ENCODE measurements around the gene GMIP.

DNA sequence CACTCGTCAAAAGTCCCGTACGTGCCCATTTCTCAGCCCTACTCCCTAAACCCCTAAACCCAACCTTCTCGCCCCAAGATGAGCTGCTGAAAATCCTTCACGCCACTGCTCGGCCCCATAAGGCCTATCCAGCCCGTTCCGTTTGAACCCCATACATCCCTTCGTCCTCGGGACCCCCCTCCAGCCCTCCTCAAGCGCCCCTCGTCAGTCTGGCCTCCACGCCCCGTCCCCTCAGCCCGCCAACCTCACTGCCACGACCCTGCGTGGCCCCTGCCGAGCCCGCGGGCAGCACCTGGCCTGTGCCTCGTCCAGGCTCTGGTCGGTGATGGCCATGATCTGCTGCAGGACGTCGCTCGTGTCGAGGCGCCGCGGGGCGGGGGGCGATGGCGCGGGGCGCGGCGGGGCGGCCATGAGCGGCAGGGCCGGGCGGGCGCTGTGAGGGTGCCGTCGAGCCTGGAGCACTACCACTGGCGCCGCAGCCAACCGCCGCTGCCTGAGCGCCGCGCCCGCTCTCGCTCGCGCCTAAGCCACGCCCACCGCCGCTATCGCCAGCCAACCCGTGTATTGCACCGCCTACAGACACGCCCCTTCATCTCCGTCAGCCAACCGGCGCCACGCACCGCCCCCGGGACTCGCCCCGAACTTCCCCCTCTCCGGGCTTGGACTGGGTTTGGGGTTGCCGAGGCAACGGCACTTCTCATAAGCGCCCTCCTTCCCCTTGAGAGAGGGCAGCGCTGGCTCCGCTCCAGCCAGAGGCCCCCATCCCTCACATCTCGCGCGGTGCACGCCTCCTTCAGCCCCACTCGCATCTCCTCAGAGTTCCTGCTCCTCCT lies 25.0 kb downstream of the GMIP start, which contains the start of gene PBX4:
- TF ChIP-seq, protein P1, sequence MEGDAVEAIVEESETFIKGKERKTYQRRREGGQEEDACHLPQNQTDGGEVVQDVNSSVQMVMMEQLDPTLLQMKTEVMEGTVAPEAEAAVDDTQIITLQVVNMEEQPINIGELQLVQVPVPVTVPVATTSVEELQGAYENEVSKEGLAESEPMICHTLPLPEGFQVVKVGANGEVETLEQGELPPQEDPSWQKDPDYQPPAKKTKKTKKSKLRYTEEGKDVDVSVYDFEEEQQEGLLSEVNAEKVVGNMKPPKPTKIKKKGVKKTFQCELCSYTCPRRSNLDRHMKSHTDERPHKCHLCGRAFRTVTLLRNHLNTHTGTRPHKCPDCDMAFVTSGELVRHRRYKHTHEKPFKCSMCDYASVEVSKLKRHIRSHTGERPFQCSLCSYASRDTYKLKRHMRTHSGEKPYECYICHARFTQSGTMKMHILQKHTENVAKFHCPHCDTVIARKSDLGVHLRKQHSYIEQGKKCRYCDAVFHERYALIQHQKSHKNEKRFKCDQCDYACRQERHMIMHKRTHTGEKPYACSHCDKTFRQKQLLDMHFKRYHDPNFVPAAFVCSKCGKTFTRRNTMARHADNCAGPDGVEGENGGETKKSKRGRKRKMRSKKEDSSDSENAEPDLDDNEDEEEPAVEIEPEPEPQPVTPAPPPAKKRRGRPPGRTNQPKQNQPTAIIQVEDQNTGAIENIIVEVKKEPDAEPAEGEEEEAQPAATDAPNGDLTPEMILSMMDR (conservative IDR thresholded peaks at IDR 0.05; ENCODE audit: low read depth, low read length), result no peak
- no peak for TF ChIP-seq EZH2 (IDR thresholded peaks at IDR 0.05; ENCODE audit: low read length, unreplicated experiment)

Measured in PC-3 (cell line).